Ishikawa (cell line): ENCODE results near the gene MYEF2.

ENCODE experiments used
- NFIC ChIP-seq: IDR thresholded peaks from 2 replicates; pipeline ENCODE4 v1.6.1; 2012
- TAF1 ChIP-seq: IDR thresholded peaks from 2 replicates; pipeline ENCODE4 v1.6.1; 2012; ENCODE audit warnings: low read depth, mild to moderate bottlenecking
- YY1 ChIP-seq: IDR thresholded peaks from 2 replicates; pipeline ENCODE4 v1.6.1; 2012; ENCODE audit warnings: low read depth
- TF ChIP-seq, protein P1 (sequence below): IDR thresholded peaks from 2 replicates; pipeline ENCODE4 v1.6.1; 2012
- TF ChIP-seq, protein P2 (sequence below): IDR thresholded peaks from 2 replicates; pipeline ENCODE4 v1.6.1; 2012; ENCODE audit warnings: low read depth, mild to moderate bottlenecking

DNA sequence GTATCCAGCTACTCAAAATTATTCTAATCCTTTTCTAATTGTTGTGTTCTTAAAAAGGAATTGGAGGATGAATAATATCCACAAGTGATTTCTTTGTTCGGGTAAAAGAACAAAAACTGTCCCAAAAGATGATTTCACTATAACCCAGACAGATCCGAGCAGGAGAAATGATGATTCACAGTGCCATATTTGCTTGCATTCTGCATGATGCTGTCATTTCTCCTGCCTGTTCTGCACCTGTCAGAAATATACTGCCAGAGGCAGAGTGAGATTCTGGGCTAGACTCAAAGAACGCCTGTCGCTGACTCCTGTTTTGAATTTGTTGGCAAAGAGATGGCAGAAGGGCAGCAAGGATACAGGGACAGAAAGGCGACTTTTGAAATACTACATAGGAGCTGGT is 92.0 kb downstream of the MYEF2 start:
- no peak for TF ChIP-seq NFIC
- TF ChIP-seq TAF1, result no peak
- TF ChIP-seq, protein P1, sequence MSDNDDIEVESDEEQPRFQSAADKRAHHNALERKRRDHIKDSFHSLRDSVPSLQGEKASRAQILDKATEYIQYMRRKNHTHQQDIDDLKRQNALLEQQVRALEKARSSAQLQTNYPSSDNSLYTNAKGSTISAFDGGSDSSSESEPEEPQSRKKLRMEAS, result no peak
- TF ChIP-seq, protein P2, sequence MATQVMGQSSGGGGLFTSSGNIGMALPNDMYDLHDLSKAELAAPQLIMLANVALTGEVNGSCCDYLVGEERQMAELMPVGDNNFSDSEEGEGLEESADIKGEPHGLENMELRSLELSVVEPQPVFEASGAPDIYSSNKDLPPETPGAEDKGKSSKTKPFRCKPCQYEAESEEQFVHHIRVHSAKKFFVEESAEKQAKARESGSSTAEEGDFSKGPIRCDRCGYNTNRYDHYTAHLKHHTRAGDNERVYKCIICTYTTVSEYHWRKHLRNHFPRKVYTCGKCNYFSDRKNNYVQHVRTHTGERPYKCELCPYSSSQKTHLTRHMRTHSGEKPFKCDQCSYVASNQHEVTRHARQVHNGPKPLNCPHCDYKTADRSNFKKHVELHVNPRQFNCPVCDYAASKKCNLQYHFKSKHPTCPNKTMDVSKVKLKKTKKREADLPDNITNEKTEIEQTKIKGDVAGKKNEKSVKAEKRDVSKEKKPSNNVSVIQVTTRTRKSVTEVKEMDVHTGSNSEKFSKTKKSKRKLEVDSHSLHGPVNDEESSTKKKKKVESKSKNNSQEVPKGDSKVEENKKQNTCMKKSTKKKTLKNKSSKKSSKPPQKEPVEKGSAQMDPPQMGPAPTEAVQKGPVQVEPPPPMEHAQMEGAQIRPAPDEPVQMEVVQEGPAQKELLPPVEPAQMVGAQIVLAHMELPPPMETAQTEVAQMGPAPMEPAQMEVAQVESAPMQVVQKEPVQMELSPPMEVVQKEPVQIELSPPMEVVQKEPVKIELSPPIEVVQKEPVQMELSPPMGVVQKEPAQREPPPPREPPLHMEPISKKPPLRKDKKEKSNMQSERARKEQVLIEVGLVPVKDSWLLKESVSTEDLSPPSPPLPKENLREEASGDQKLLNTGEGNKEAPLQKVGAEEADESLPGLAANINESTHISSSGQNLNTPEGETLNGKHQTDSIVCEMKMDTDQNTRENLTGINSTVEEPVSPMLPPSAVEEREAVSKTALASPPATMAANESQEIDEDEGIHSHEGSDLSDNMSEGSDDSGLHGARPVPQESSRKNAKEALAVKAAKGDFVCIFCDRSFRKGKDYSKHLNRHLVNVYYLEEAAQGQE, result no peak
- no peak for TF ChIP-seq YY1
